GM13977 (cell line): Measurements from ENCODE around the gene MGAT3.

Source experiments
- DNase-seq: peaks from one replicate; pipeline ENCODE4 v3.0.0; 2012; ENCODE audit warnings: low spot score
- in situ Hi-C: fragments of 300-500 bp; cut with MboI; formaldehyde crosslinking; loops from one replicate; pipeline ENCODE4 v1.12.0; 2022; ENCODE audit warnings: low sequenced_read_pairs, low pct_unique_long_range_greater_than_20kb, mixed read lengths, inconsistent platforms; ENCODE audit not compliant: unreplicated experiment
- TF ChIP-seq, protein P1 (sequence below): IDR thresholded peaks from 2 replicates; pipeline ENCODE4 v1.5.1; 2012; ENCODE audit warnings: mild to moderate bottlenecking, control low read depth; ENCODE audit not compliant: insufficient read depth; ENCODE audit errors: extremely low read depth, missing control alignments

MGAT3 gene

DNA sequence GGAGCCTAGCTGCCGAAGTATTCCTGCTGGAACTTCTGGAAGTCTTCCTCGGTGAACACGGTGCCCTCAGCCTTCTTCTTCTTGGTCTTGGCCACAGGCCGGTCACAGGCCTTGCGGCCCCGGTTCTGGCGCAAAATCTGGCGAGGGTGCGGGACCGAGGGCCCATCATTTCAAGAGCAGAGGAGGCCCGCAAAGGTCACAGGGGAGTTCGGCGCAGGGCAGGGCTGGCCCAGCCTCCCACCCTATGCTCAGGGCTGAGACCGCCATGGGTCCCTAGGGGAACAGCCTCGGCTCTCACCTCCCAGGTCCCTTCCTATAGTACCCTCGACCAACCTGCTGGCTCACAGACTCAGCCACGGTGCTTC, 72.7 kb downstream of the MGAT3 start:
- TF ChIP-seq, protein P1, sequence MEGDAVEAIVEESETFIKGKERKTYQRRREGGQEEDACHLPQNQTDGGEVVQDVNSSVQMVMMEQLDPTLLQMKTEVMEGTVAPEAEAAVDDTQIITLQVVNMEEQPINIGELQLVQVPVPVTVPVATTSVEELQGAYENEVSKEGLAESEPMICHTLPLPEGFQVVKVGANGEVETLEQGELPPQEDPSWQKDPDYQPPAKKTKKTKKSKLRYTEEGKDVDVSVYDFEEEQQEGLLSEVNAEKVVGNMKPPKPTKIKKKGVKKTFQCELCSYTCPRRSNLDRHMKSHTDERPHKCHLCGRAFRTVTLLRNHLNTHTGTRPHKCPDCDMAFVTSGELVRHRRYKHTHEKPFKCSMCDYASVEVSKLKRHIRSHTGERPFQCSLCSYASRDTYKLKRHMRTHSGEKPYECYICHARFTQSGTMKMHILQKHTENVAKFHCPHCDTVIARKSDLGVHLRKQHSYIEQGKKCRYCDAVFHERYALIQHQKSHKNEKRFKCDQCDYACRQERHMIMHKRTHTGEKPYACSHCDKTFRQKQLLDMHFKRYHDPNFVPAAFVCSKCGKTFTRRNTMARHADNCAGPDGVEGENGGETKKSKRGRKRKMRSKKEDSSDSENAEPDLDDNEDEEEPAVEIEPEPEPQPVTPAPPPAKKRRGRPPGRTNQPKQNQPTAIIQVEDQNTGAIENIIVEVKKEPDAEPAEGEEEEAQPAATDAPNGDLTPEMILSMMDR, result no peak
- in situ Hi-C loops, result no loop called here
- DNase-seq, result no peak

DNA sequence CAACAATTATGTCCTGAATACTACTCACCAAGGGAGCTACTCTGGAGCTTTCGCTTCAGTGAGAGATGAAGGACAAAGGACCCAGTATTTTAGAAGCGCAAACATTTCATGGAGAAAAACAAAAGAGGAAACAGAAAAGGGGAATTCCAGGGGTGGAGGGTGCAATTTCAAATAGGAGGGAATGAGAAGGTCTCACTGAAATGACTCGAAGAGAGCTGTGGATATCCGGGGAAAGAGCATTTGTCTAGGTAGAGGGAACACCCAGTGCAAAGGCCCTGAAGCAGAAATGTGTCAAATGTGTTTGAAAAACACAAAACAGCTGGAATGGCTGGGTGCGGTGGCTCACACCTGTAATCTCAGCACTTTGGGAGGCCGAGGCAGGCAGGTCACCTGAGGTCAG, 73.3 kb downstream of the MGAT3 start:
- in situ Hi-C loops, result loop anchor here (10.0 kb wide), 2 partner anchors 505 to 825 kb away; no protein-coding TSS in a partner anchor
- TF ChIP-seq, protein P1, result no peak
- DNase-seq, result no peak

DNA sequence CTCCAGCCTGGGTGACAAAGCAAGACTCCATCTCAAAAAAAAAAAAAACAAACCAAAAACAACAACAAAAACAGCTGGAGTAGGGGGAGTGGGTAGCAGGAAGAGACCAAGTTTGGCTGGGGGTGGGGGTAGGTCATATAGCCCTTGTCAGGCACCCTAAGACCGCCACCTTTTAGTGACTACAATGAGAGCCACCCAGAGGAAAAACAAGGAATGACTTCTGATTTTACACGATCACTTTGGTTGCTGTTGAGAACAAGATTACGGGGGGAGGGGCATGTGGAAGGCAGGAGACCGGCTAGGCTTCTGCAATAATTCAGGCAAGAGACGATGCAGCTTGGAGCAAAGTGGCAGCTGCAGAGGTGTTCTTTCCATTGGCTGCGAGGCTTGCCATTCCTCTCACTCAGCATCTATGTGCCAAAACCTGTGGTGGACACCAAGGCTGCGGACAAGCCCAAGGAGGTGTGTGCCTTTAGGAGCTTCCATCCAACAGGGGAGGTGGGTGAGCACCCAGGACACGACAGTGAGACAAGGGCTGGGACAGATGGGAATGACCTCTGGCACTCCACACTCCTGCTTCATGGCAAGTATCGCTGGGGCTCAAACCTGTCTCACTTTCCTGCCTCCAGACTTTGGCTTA, 74.0 kb downstream of the MGAT3 start:
- DNase-seq, result no peak
- TF ChIP-seq, protein P1, result no peak
- in situ Hi-C loops, result loop anchor here (10.0 kb wide), 2 partner anchors 504 to 824 kb away; no protein-coding TSS in a partner anchor

GRCh38 chr22:39532215-39533073, 75.6 kb downstream of the MGAT3 start, which contains the start of gene RPS19BP1:
Gene RPS19BP1 (minus strand): TSS chr22:39532748. CDS start chr22:39532738, 10 bp downstream.
- TF ChIP-seq, protein P1, result no peak
- in situ Hi-C loops, result loop anchor here (10.0 kb wide), 2 partner anchors 502 to 822 kb away; no protein-coding TSS in a partner anchor
- peak; percentile 98 for DNase-seq

DNA sequence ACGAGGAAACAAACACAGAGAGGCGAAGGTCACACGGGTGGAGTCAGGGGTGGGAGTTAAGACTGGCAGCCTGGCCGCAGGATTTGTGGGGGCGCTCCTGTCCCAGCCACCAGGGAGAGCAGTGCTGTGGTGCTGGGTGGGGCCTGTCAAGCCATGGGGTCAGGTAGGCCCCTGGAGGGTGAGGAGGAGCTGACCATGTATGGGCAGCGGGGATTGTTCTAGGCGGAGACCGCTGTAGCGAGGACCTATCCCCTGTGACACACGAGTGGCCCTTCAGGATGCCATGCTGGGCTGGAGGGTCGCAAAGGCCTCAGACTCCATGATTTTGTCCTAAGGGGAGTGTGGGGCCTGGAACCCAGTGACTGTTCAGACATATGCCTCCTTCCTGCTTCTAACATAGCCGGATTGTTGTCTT, 77.3 kb downstream of the MGAT3 start:
- in situ Hi-C loops, result loop anchor here (10.0 kb wide), 2 partner anchors 501 to 821 kb away; no protein-coding TSS in a partner anchor
- TF ChIP-seq, protein P1, result no peak
- no peak for DNase-seq

GRCh38 chr22:39534591-39535356, 78.0 kb downstream of the MGAT3 start:
- TF ChIP-seq, protein P1, result peak; percentile 95
- in situ Hi-C loops, result loop anchor here (10.0 kb wide), 2 partner anchors 500 to 820 kb away; no protein-coding TSS in a partner anchor
- peak; percentile 83 for DNase-seq
